K562 treated with DMSO at 1 percent for 4 hours (cell line): Measurements from ENCODE around the gene HSD17B3. TPM values are rescaled to one million over a fixed set of nuclear protein-coding genes. Genes with fewer than 3 reads are reported as not detected.

ENCODE experiments used
- total RNA-seq: library from RNA; unstranded; fragments of 300-600 nt; gene quantifications from 2 replicates; pipeline ENCODE4 v1.2.3, GENCODE V29; 2022; ENCODE audit not compliant: insufficient read depth

Gene HSD17B3
- total RNA-seq, result not detected in 2 replicates

GRCh38 chr9:96302021-96302420 is at the start of gene HSD17B3:
TSS of gene HSD17B3 (minus strand) at chr9:96302176. CDS start at chr9:96302104, 72 bp downstream.

Other genes with a start within 250 kb of the HSD17B3 start
- gene SLC35D2, start 81.5 kb upstream of the HSD17B3 start, total RNA-seq, result 28.3 and 28.6 TPM in 2 replicates
- 8.9 and 11.1 TPM in 2 replicates for gene ZNF367, start 116.2 kb upstream of the HSD17B3 start, total RNA-seq
- 4.3 and 5.4 TPM in 2 replicates for gene HABP4, start 148.0 kb upstream of the HSD17B3 start, total RNA-seq